ENCODE results near the gene ZBTB44.
A peak's percentile ranks its signal among the peaks of the same experiment; 100 is the strongest.

The ZBTB44 gene

DNA sequence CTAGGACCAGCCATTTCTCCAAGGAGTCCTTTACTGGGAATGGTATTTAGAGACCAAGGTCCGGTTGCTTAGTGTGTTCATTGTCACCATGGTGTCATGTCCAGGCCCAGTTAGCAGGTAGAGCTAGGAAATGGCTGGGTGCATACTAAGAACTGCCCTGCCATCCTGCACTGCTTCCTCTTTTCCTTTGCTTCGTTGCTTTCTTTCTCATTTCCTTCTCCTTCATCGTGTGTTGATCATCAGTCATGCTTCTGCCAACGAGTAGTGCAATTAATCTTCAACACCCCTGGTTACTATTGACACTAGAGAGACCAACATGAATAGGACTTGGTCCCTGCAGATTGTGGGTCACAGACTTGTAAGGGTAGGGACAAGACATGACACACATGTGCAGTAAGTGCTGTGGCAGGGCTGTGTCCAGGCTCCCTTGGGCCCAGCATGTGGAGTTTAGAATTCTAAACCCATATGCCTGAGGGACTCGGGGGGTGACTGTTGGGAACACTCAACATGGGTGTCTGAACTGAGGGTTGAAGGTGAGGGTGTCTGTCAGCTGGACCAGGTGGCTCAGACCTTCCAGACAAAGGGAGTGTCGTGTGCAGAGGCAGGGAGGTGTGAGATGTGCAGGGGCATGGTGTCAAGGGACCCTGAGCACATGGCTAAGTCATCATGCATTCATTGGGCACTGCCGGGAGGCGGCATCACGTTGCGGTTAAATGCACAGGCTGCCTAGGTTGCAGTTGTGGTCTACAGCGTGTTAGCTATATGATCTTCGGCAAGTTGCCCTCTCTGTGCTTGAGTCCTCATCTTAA, 112.5 kb downstream of the ZBTB44 start:
- DNase-seq (ENCODE audit: low spot score) = no peak
- ChIA-PET CTCF (interaction anchor here (2.7 kb wide), 1 partner anchor 11 kb away, joined by 8 read pairs; no protein-coding TSS in a partner anchor), POLR2A (ENCODE audit: low non-redundant PET) (no interaction called here)
- H3K27ac ChIP-seq = no peak overlapping the region
- TF ChIP-seq, protein P1, sequence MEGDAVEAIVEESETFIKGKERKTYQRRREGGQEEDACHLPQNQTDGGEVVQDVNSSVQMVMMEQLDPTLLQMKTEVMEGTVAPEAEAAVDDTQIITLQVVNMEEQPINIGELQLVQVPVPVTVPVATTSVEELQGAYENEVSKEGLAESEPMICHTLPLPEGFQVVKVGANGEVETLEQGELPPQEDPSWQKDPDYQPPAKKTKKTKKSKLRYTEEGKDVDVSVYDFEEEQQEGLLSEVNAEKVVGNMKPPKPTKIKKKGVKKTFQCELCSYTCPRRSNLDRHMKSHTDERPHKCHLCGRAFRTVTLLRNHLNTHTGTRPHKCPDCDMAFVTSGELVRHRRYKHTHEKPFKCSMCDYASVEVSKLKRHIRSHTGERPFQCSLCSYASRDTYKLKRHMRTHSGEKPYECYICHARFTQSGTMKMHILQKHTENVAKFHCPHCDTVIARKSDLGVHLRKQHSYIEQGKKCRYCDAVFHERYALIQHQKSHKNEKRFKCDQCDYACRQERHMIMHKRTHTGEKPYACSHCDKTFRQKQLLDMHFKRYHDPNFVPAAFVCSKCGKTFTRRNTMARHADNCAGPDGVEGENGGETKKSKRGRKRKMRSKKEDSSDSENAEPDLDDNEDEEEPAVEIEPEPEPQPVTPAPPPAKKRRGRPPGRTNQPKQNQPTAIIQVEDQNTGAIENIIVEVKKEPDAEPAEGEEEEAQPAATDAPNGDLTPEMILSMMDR (conservative IDR thresholded peaks at IDR 0.05; ENCODE audit: low read depth) = no peak

DNA sequence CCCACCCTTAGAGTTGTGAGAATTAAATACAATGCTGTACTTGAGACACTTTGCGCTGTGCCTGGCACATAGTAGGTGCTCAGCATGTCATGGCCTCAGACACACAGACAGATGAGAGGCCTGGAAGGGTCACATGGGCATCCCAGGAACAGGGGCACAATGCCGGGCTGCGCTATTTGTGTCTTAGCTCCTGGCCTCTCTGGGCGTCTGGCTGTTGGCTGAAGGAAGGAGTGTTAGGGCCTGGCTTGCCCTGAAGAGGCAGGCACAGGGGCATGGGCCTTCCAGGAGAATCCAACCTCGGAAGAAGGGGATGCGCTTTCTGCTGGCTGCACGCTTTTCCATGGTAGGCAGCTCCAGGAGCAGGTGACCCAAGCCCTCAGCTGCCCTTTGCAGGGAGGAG, 113.7 kb downstream of the ZBTB44 start:
- DNase-seq (ENCODE audit: low spot score) = no peak
- TF ChIP-seq, protein P1 (conservative IDR thresholded peaks at IDR 0.05; ENCODE audit: low read depth) = no peak
- ChIA-PET POLR2A (ENCODE audit: low non-redundant PET) (no interaction called here), CTCF (interaction anchor here (2.7 kb wide), 1 partner anchor 12 kb away, joined by 8 read pairs; no protein-coding TSS in a partner anchor)
- H3K27ac ChIP-seq = no peak overlapping the region

DNA sequence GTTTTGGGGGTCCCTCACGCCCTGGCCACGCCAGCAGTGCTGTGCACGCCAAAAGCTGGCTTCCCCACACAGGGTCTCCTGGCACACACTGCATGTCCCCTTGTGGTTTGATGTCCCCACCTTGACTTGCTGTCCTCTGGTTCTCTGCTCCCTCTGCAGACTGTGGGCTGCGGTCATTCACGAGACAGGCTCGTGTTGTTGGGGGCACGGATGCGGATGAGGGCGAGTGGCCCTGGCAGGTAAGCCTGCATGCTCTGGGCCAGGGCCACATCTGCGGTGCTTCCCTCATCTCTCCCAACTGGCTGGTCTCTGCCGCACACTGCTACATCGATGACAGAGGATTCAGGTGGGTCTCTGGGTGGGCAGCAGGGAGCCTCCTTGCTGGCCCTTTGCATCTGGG, 114.9 kb downstream of the ZBTB44 start:
- H3K27ac ChIP-seq = no peak overlapping the region
- ChIA-PET CTCF (interaction anchor here (1.5 kb wide), 1 partner anchor 13 kb away, joined by 4 read pairs; no protein-coding TSS in a partner anchor), POLR2A (ENCODE audit: low non-redundant PET) (no interaction called here)
- TF ChIP-seq, protein P1 (conservative IDR thresholded peaks at IDR 0.05; ENCODE audit: low read depth) = no peak
- no peak for DNase-seq (ENCODE audit: low spot score)

DNA sequence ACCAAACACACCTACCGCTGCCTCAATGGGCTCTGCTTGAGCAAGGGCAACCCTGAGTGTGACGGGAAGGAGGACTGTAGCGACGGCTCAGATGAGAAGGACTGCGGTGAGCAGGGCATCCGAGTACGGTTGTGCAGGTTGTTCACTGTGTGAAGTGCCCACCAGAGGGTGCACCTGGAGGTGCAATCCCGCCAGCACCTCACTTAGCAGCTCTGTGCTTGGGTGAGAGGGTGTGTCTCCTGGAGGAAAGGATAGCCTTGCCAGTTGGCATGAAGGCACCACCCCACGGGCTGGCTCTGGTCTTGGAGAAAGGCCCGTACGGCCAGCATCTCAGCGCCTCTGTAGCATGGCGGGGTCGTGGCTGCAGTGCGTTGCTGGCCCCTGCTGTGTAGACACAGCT, 115.8 kb downstream of the ZBTB44 start:
- TF ChIP-seq, protein P1 (conservative IDR thresholded peaks at IDR 0.05; ENCODE audit: low read depth) = no peak
- no peak for DNase-seq (ENCODE audit: low spot score)
- CTCF ChIA-PET = interaction anchor here (1.5 kb wide), 1 partner anchor 14 kb away, joined by 4 read pairs; no protein-coding TSS in a partner anchor
- POLR2A ChIA-PET (ENCODE audit: low non-redundant PET) = no interaction called here
- no peak overlapping the region for H3K27ac ChIP-seq

DNA sequence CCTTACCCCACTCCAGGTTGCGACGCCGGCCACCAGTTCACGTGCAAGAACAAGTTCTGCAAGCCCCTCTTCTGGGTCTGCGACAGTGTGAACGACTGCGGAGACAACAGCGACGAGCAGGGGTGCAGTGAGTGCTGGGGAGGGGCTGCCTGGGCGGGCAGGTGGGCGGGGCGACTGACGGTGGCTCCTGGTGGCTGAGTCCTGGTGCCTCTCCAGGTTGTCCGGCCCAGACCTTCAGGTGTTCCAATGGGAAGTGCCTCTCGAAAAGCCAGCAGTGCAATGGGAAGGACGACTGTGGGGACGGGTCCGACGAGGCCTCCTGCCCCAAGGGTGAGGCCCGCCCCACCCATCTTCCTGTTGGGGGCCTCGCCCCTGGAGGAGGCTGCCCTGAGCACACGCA, 116.4 kb downstream of the ZBTB44 start:
- DNase-seq (ENCODE audit: low spot score) = no peak
- ChIA-PET CTCF (interaction anchor here (1.5 kb wide), 1 partner anchor 15 kb away, joined by 4 read pairs; no protein-coding TSS in a partner anchor), POLR2A (ENCODE audit: low non-redundant PET) (no interaction called here)
- H3K27ac ChIP-seq = peak overlapping the region; percentile 62
- TF ChIP-seq, protein P1 (conservative IDR thresholded peaks at IDR 0.05; ENCODE audit: low read depth) = no peak

DNA sequence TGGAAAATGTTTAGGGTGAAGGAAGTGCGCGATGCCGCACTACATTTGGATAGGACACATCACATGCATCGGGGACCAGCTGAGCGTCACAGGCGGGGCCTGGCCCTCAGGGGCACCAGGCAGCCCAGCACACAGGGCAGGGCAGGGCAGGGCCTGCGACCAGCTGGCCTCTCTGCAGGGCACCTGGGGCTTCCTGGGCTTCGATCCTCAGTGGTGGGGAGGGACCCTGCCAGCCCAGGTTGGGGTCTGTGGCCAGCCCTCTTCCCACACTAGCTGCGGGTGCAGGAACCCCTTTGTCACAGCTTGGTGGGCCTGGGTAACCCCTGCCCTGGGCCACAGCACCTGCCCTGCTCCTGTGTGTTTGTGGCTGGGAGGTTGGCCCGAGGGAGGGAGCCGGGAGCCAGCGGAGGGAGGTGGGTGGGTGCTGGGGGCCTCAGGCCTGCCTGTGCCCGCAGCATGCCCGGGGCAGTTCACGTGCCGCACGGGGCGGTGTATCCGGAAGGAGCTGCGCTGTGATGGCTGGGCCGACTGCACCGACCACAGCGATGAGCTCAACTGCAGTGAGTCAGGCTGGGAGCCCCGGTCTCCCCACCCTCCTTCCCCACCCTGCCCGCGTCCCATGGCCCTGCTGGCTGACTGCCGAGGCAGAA, 117.2 kb downstream of the ZBTB44 start:
- peak; percentile 91 for DNase-seq (ENCODE audit: low spot score)
- H3K27ac ChIP-seq = peak overlapping the region; percentile 62
- CTCF ChIA-PET = interaction anchor here (0.6 to 1.2 kb wide), 5 partner anchors 15 to 463 kb away, joined by 3 to 7 read pairs (median 4); no protein-coding TSS in a partner anchor
- POLR2A ChIA-PET (ENCODE audit: low non-redundant PET) = no interaction called here
- TF ChIP-seq, protein P1 (conservative IDR thresholded peaks at IDR 0.05; ENCODE audit: low read depth) = no peak
